A549 (cell line): ENCODE measurements around the gene PLA2G4A. TPM values are rescaled to one million over a fixed set of nuclear protein-coding genes. Genes with fewer than 3 reads are reported as not detected.

Source experiments
- ATAC-seq, 2 experiments: fragments of 200-7000 bp in 1 of 2; fragments of >200 bp in 1 of 2; cut with Nextera tagmentation in 1 of 2; cut with Tn5 transposase in 1 of 2; 3 replicates each; pipeline versions ENCODE4 v1.8.0 to v1.9.1; 2018 to 2020; ENCODE audit warnings: mild to moderate bottlenecking in 1 of 2, moderate library complexity in 1 of 2
- CTCF ChIA-PET: fragments of 300-600 bp; sonication (Branson Sonifier 250); formaldehyde crosslinking; extraction: SDS; loops from one replicate; lab custom pipeline; 2021; ENCODE audit warnings: antibody characterized with exemption, inconsistent platforms; lab: Yijun Ruan, JAX
- POLR2A ChIA-PET: fragments of 350-600 bp; formaldehyde crosslinking; extraction: SDS; loops from one replicate; lab custom pipeline; 2021; ENCODE audit warnings: antibody characterized with exemption, inconsistent platforms; lab: Yijun Ruan, JAX
- DNase-seq, 2 experiments: peaks; one replicate each; pipeline versions ENCODE4 v3.0.0 to v3.0.0-alpha.2; 2011 to 2016; ENCODE audit warnings: low read depth in 1 of 2, low spot score in 1 of 2
- FAIRE-seq: peaks from 2 replicates; lab custom pipeline; 2011; peaks lifted over from hg19 to GRCh38; lab: Jason Lieb, UNC
- H3K27ac ChIP-seq, 2 experiments: fragments of >200 bp; sonication (Bioruptor Twin); formaldehyde crosslinking; 3 replicates each; pipeline ENCODE4 v1.5.1; 2016 to 2017
- H3K4me1 ChIP-seq: fragments of >200 bp; sonication (Bioruptor Twin); formaldehyde crosslinking; 3 replicates; pipeline ENCODE4 v1.6.1; 2016
- H3K4me2 ChIP-seq: fragments of >200 bp; sonication (Bioruptor Twin); formaldehyde crosslinking; 3 replicates; pipeline ENCODE4 v1.6.1; 2016
- H3K4me3 ChIP-seq: fragments of >200 bp; sonication (Bioruptor Twin); formaldehyde crosslinking; 3 replicates; pipeline ENCODE4 v1.5.1; 2016
- H3K9me3 ChIP-seq: fragments of >200 bp; sonication (Bioruptor Twin); formaldehyde crosslinking; 3 replicates; pipeline ENCODE4 v1.6.1; 2016
- CBX2 ChIP-seq: fragments of 200-600 bp; sonication (generic); IDR thresholded peaks from 2 replicates; pipeline ENCODE4 v1.6.1; 2016; ENCODE audit warnings: low read depth, mild to moderate bottlenecking, borderline replicate concordance
- CBX8 ChIP-seq: fragments of 200-600 bp; sonication (generic); IDR thresholded peaks from 2 replicates; pipeline ENCODE4 v1.6.1; 2016
- CEBPB ChIP-seq, 2 experiments: fragments of >200 bp in 1 of 2; sonication (Bioruptor Twin) in 1 of 2; formaldehyde crosslinking in 1 of 2; IDR thresholded peaks; 2 replicates each; pipeline ENCODE4 v1.6.1; 2012 to 2016
- EHMT2 ChIP-seq: fragments of 200-600 bp; sonication (generic); IDR thresholded peaks from 2 replicates; pipeline ENCODE4 v1.6.1; 2016; ENCODE audit warnings: antibody characterized with exemption, low read depth, mild to moderate bottlenecking, moderate library complexity
- EP300 ChIP-seq, 2 experiments: fragments of >200 bp; sonication (Bioruptor Twin); formaldehyde crosslinking; IDR thresholded peaks; 2 replicates in 1 of 2; 3 replicates in 1 of 2; pipeline ENCODE4 v1.6.1; 2016 to 2017
- ESRRA ChIP-seq: fragments of 150-350 bp; IDR thresholded peaks from 2 replicates; pipeline ENCODE4 v1.6.1; 2014; ENCODE audit warnings: mild to moderate bottlenecking, low read length, borderline replicate concordance
- FOSB ChIP-seq: fragments of 250-450 bp; sonication (Bioruptor Pico); IDR thresholded peaks from 2 replicates; pipeline ENCODE4 v1.5.0; 2020; ENCODE audit warnings: mild to moderate bottlenecking, moderate library complexity
- FOSL2 ChIP-seq, 2 experiments: fragments of 450-650 bp in 1 of 2; fragments of >200 bp in 1 of 2; sonication (Bioruptor Twin) in 1 of 2; formaldehyde crosslinking; IDR thresholded peaks; 2 replicates each; pipeline versions ENCODE4 v1.5.0 to v1.6.1; 2016 to 2020; ENCODE audit warnings: mild to moderate bottlenecking in 1 of 2, moderate library complexity in 1 of 2
- GATA3 ChIP-seq: IDR thresholded peaks from 2 replicates; pipeline ENCODE4 v1.6.1; 2012; ENCODE audit warnings: borderline replicate concordance
- JUN ChIP-seq, 2 experiments: fragments of >200 bp; sonication (Bioruptor Twin); formaldehyde crosslinking; IDR thresholded peaks; 2 replicates in 1 of 2; 3 replicates in 1 of 2; pipeline ENCODE4 v1.6.1; 2016 to 2017
- JUNB ChIP-seq: fragments of >200 bp; sonication (Bioruptor Twin); formaldehyde crosslinking; IDR thresholded peaks from 2 replicates; pipeline ENCODE4 v1.6.1; 2016
- MAFK ChIP-seq: fragments of 450-650 bp; IDR thresholded peaks from 2 replicates; pipeline ENCODE4 v1.6.1; 2014; ENCODE audit not compliant: partially characterized antibody
- NFE2L2 ChIP-seq: fragments of 150-350 bp; conservative IDR thresholded peaks from 2 replicates; pipeline ENCODE4 v1.6.1; 2014; ENCODE audit warnings: low read length
- POLR2AphosphoS2 ChIP-seq: conservative IDR thresholded peaks from 2 replicates; pipeline ENCODE4 v1.6.1; 2012; ENCODE audit warnings: low read length, improper control_type of control experiment, inconsistent platforms
- RAD21 ChIP-seq, 2 experiments: fragments of >200 bp in 1 of 2; sonication (Bioruptor Twin) in 1 of 2; formaldehyde crosslinking in 1 of 2; IDR thresholded peaks in 1 of 2; conservative IDR thresholded peaks in 1 of 2; 2 replicates in 1 of 2; 3 replicates in 1 of 2; pipeline ENCODE4 v1.6.1; 2012 to 2018; ENCODE audit warnings: inconsistent platforms in 1 of 2
- SMC3 ChIP-seq: fragments of >200 bp; sonication (Bioruptor Twin); formaldehyde crosslinking; IDR thresholded peaks from 3 replicates; pipeline ENCODE4 v1.6.1; 2018; ENCODE audit warnings: inconsistent platforms
- SREBF2 ChIP-seq: fragments of 450-650 bp; IDR thresholded peaks from 2 replicates; pipeline ENCODE4 v1.6.1; 2014; ENCODE audit warnings: mild to moderate bottlenecking, moderate library complexity
- USF2 ChIP-seq: fragments of 450-650 bp; IDR thresholded peaks from 2 replicates; pipeline ENCODE4 v1.6.1; 2014; ENCODE audit warnings: antibody characterized with exemption
- ZC3H11A ChIP-seq: fragments of 450-650 bp; IDR thresholded peaks from 2 replicates; pipeline ENCODE4 v1.6.1; 2014; ENCODE audit warnings: antibody characterized with exemption, mild to moderate bottlenecking
- ZSCAN20 ChIP-seq: fragments of 250-450 bp; sonication (Bioruptor Pico); IDR thresholded peaks from 2 replicates; pipeline ENCODE4 v1.8.0; 2022; ENCODE audit warnings: mild to moderate bottlenecking, moderate library complexity
- WGBS: methylation state at CpG from one replicate; pipeline ENCODE4 v1.1.6; 2017; ENCODE audit errors: missing lambda C conversion rate; 5-methylcytosine and 5-hydroxymethylcytosine counted together
- polyA plus RNA-seq, 4 experiments: library from polyadenylated mRNA; depleted of rRNA in 3 of 4; stranded (reverse); fragments of >200 nt; fragmentation: RNase III in 1 of 4; extraction: RNeasy Plus Mini Kit Qiagen cat#74134 plus additional on column Dnase treatment in 1 of 4; gene quantifications; 2 replicates in 3 of 4; 3 replicates in 1 of 4; pipeline ENCODE4 v1.2.3, GENCODE V29; 2011 to 2017
- TF ChIP-seq, protein P1 (sequence below): fragments of 250-450 bp; sonication (Bioruptor Pico); IDR thresholded peaks from 2 replicates; pipeline ENCODE4 v1.5.0; 2021; ENCODE audit warnings: mild to moderate bottlenecking, moderate library complexity, borderline replicate concordance
- TF ChIP-seq, protein P2 (sequence below): fragments of >200 bp; sonication (Bioruptor Twin); formaldehyde crosslinking; IDR thresholded peaks from 2 replicates; pipeline ENCODE4 v1.6.1; 2016
- TF ChIP-seq, protein P3 (sequence below): fragments of >200 bp; sonication (Bioruptor Twin); formaldehyde crosslinking; IDR thresholded peaks from 3 replicates; pipeline ENCODE4 v1.6.1; 2016
- TF ChIP-seq, protein P4 (sequence below): IDR thresholded peaks from 2 replicates; pipeline ENCODE4 v1.6.1; 2012

PLA2G4A gene
- polyA plus RNA-seq, 2 of the 4 experiments (the other 2 are of a cell fraction) = 26.3 to 80.4 TPM

GRCh38 chr1:186848509-186849130, 19.9 kb downstream of the PLA2G4A start:
- ATAC-seq (peak; percentile 69 to 77), FAIRE-seq (peak; percentile 92)

GRCh38 chr1:186849271-186849671, 20.5 kb downstream of the PLA2G4A start:
- ATAC-seq = peak; percentile 93 to 97
- TF ChIP-seq, protein P1, sequence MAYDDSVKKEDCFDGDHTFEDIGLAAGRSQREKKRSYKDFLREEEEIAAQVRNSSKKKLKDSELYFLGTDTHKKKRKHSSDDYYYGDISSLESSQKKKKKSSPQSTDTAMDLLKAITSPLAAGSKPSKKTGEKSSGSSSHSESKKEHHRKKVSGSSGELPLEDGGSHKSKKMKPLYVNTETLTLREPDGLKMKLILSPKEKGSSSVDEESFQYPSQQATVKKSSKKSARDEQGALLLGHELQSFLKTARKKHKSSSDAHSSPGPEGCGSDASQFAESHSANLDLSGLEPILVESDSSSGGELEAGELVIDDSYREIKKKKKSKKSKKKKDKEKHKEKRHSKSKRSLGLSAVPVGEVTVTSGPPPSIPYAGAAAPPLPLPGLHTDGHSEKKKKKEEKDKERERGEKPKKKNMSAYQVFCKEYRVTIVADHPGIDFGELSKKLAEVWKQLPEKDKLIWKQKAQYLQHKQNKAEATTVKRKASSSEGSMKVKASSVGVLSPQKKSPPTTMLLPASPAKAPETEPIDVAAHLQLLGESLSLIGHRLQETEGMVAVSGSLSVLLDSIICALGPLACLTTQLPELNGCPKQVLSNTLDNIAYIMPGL = no peak
- peak; percentile 91 for TF ChIP-seq ESRRA
- peak; percentile 70 to 89 for TF ChIP-seq CEBPB (IDR thresholded peaks at IDR 0.05)
- TF ChIP-seq, protein P2, sequence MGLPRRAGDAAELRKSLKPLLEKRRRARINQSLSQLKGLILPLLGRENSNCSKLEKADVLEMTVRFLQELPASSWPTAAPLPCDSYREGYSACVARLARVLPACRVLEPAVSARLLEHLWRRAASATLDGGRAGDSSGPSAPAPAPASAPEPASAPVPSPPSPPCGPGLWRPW = peak; percentile 63; the same call in 1 of the 2 replicates
- TF ChIP-seq, protein P3, sequence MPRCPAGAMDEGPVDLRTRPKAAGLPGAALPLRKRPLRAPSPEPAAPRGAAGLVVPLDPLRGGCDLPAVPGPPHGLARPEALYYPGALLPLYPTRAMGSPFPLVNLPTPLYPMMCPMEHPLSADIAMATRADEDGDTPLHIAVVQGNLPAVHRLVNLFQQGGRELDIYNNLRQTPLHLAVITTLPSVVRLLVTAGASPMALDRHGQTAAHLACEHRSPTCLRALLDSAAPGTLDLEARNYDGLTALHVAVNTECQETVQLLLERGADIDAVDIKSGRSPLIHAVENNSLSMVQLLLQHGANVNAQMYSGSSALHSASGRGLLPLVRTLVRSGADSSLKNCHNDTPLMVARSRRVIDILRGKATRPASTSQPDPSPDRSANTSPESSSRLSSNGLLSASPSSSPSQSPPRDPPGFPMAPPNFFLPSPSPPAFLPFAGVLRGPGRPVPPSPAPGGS = peak; percentile 78; the same call in 2 of the 3 replicates
- no peak for TF ChIP-seq CBX8
- TF ChIP-seq RAD21 (conservative IDR thresholded peaks at IDR 0.05 in 1 of 2, IDR thresholded peaks at IDR 0.05 in 1 of 2) = peak; percentile 3 to 55; a peak in 3 of 5 replicates
- TF ChIP-seq SREBF2 = no peak
- TF ChIP-seq EHMT2 = no peak
- no peak for TF ChIP-seq FOSL2 (IDR thresholded peaks at IDR 0.05)
- TF ChIP-seq FOSL2 (CRISPR knock-in tag; IDR thresholded peaks at IDR 0.05) = peak; percentile 40; the same call in 1 of the 2 replicates
- no peak for TF ChIP-seq USF2
- TF ChIP-seq GATA3 = peak; percentile 77
- TF ChIP-seq CBX2 = no peak
- TF ChIP-seq FOSB (CRISPR knock-in tag) = no peak
- TF ChIP-seq ZC3H11A = no peak
- TF ChIP-seq JUNB = peak; percentile 75
- no peak for TF ChIP-seq NFE2L2
- peak; percentile 60 to 79; a peak in 3 of 5 replicates for TF ChIP-seq JUN (IDR thresholded peaks at IDR 0.05)

More at GRCh38 chr1:186848509-186849130, 19.9 kb downstream of the PLA2G4A start:
- peak overlapping the region; percentile 85 to 91 for H3K27ac ChIP-seq
- peak overlapping the region; percentile 80 for H3K4me2 ChIP-seq
- TF ChIP-seq GATA3 (peak; percentile 80), FOSL2 (IDR thresholded peaks at IDR 0.05) (peak; percentile 89), FOSL2 (CRISPR knock-in tag; IDR thresholded peaks at IDR 0.05) (peak; percentile 95), JUN (IDR thresholded peaks at IDR 0.05) (0 out of 5 replicates have a peak, but pooled peaks of 1 of the 2 experiments have one; percentile 21), JUNB (peak; percentile 84), USF2 (no peak), NFE2L2 (0 out of 2 replicates have a peak, but pooled peaks have one; percentile 36), EP300 (IDR thresholded peaks at IDR 0.05) (peak; percentile 58 to 81; a peak in 3 of 5 replicates), POLR2AphosphoS2 (no peak), SMC3 (0 out of 3 replicates have a peak, but pooled peaks have one; percentile 39), CEBPB (IDR thresholded peaks at IDR 0.05) (peak; percentile 17 to 68; a peak in 2 of 4 replicates), CBX2 (no peak), ZSCAN20 (CRISPR knock-in tag) (peak; percentile 31; the same call in 1 of the 2 replicates), MAFK (peak; percentile 79)
- TF ChIP-seq, protein P4, sequence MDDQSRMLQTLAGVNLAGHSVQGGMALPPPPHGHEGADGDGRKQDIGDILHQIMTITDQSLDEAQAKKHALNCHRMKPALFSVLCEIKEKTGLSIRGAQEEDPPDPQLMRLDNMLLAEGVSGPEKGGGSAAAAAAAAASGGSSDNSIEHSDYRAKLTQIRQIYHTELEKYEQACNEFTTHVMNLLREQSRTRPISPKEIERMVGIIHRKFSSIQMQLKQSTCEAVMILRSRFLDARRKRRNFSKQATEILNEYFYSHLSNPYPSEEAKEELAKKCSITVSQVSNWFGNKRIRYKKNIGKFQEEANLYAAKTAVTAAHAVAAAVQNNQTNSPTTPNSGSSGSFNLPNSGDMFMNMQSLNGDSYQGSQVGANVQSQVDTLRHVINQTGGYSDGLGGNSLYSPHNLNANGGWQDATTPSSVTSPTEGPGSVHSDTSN = no peak
- TF ChIP-seq, protein P3 = peak; percentile 67; the same call in 1 of the 3 replicates
- TF ChIP-seq, all 56 proteins: peak for 11
- H3K4me1 ChIP-seq = peaks cover 48% of the 10 kb centered on the region
- ChIA-PET POLR2A (no interaction called here), CTCF (interaction anchor here (1.0 kb wide), 2 partner anchors 42 to 314 kb away, joined by 3 read pairs; no protein-coding TSS in a partner anchor)
- peaks cover 2% of the 10 kb centered on the region; the same call in 1 of the 3 replicates for H3K9me3 ChIP-seq
- 0 out of 3 replicates have a peak overlapping the region, but pooled peaks have one; percentile 11 for H3K4me3 ChIP-seq
- DNase-seq = peak; percentile 17 to 85

More at GRCh38 chr1:186849271-186849671, 20.5 kb downstream of the PLA2G4A start:
- ChIA-PET CTCF (interaction anchor here (1.0 to 1.1 kb wide), 3 partner anchors 43 to 315 kb away, joined by 3 read pairs; no protein-coding TSS in a partner anchor), POLR2A (no interaction called here)
- FAIRE-seq (peak; percentile 77), DNase-seq (peak; percentile 19 to 97)
- peaks cover 55% of the 10 kb centered on the region for H3K4me1 ChIP-seq
- H3K27ac ChIP-seq = peak overlapping the region; percentile 85 to 91
- 10% methylated on average over 5 of the region's 5 CpGs for WGBS
- H3K9me3 ChIP-seq = peaks cover 2% of the 10 kb centered on the region; the same call in 1 of the 3 replicates
- no peak overlapping the region for H3K4me3 ChIP-seq
- H3K4me2 ChIP-seq = peak overlapping the region; percentile 80
